ENCODE measurements around the gene FAM83G. TPM values are rescaled to one million over a fixed set of nuclear protein-coding genes. Genes with fewer than 3 reads are reported as not detected.

Gene FAM83G
- polyA plus RNA-seq, 1 of the 3 experiments (the other 2 are of a cell fraction): 6.5 TPM

GRCh38 chr17:18955009-18955408, 49.6 kb downstream of the FAM83G start:
- Histone ChIP-seq H4K20me1 (ENCODE audit: insufficient read depth) (no peaks in the 10 kb centered on the region), H3K4me2 (no peak overlapping the region), H3K27ac (ENCODE audit: low read depth in 2 of 2, low read length in 1 of 2) (no peak overlapping the region), H3K4me3 (ENCODE audit: low read depth in 2 of 2, low read length in 1 of 2) (no peak overlapping the region), H3K79me2 (ENCODE audit: insufficient read depth) (no peaks in the 10 kb centered on the region), H3K27me3 (ENCODE audit: insufficient read depth) (no peaks in the 10 kb centered on the region; the same call in 1 of the 2 replicates), H3K9me3 (no peaks in the 10 kb centered on the region), H3K9me2 (no peaks in the 10 kb centered on the region), H3K9ac (no peak overlapping the region), H3F3A (replicated peaks; ENCODE audit: insufficient read depth) (no peaks in the 10 kb centered on the region), H2AFZ (ENCODE audit: low read depth) (no peak overlapping the region), H3K4me1 (ENCODE audit: control insufficient read depth in 1 of 2, insufficient read depth in 2 of 2, low read depth in 1 of 2, low read length in 1 of 2) (peaks cover 0 to 4% of the 10 kb centered on the region in 2 experiments; a peak in 1 of 4 replicates), H3K36me3 (replicated peaks in 1 of 2; ENCODE audit: control insufficient read depth in 1 of 2, insufficient read depth in 2 of 2, low read length in 1 of 2) (no peaks in the 10 kb centered on the region)
- CTCF ChIA-PET: interaction anchor here (0.9 kb wide), 1 partner anchor 329 kb away, joined by 6 read pairs; no protein-coding TSS in a partner anchor
- TF ChIP-seq RFX5 (IDR thresholded peaks at IDR 0.05; ENCODE audit: low read length): no peak
- no peak for TF ChIP-seq EP300 (IDR thresholded peaks at IDR 0.05; ENCODE audit: borderline replicate concordance in 1 of 2, low read depth in 1 of 2, low read length in 1 of 2)
- TF ChIP-seq RXRA (IDR thresholded peaks at IDR 0.05; ENCODE audit: borderline replicate concordance, low read depth): no peak
- no peak for TF ChIP-seq TCF12 (IDR thresholded peaks at IDR 0.05)
- TF ChIP-seq TEAD4 (IDR thresholded peaks at IDR 0.05; ENCODE audit: borderline replicate concordance, insufficient read depth): no peak
- TF ChIP-seq SIN3A (IDR thresholded peaks at IDR 0.05; ENCODE audit: borderline replicate concordance, low read depth, low read length): no peak
- no peak for TF ChIP-seq PBX3 (IDR thresholded peaks at IDR 0.05)
- TF ChIP-seq NRF1 (IDR thresholded peaks at IDR 0.05; ENCODE audit: low read depth, low read length): no peak
- POLR2A ChIA-PET: no interaction called here
- 81% methylated on average over 6 of the region's 6 CpGs for WGBS (ENCODE audit: low lambda C conversion rate)
- no peak for DNase-seq

GRCh38 chr17:18954321-18954720, 50.2 kb downstream of the FAM83G start:
- CTCF ChIA-PET: interaction anchor here (0.9 kb wide), 1 partner anchor 329 kb away, joined by 6 read pairs; no protein-coding TSS in a partner anchor
- TF ChIP-seq TEAD4 (IDR thresholded peaks at IDR 0.05; ENCODE audit: borderline replicate concordance, insufficient read depth): no peak
- no peak for TF ChIP-seq CTCF (IDR thresholded peaks at IDR 0.05)
- TF ChIP-seq TCF12 (IDR thresholded peaks at IDR 0.05): no peak
- TF ChIP-seq REST (IDR thresholded peaks at IDR 0.05; ENCODE audit: low read depth, low read length): no peak
- no peak for TF ChIP-seq FOXM1 (IDR thresholded peaks at IDR 0.05; ENCODE audit: low read depth)
- no peak for TF ChIP-seq MXI1 (IDR thresholded peaks at IDR 0.05; ENCODE audit: low read depth, low read length)
- TF ChIP-seq FOXJ3 (CRISPR knock-in tag; IDR thresholded peaks at IDR 0.05): no peak
- no peak for TF ChIP-seq NFIC (IDR thresholded peaks at IDR 0.05; ENCODE audit: borderline replicate concordance)
- no peak for TF ChIP-seq EP300 (IDR thresholded peaks at IDR 0.05; ENCODE audit: borderline replicate concordance in 1 of 2, low read depth in 1 of 2, low read length in 1 of 2)
- no peak for TF ChIP-seq RCOR1 (IDR thresholded peaks at IDR 0.05; ENCODE audit: low read length)
- no peak for TF ChIP-seq JUND (IDR thresholded peaks at IDR 0.05)
- no peak overlapping the region for H2AFZ ChIP-seq (ENCODE audit: low read depth)
- no peak for DNase-seq
- no peak overlapping the region for H3K4me2 ChIP-seq
- H3K27me3 ChIP-seq (ENCODE audit: insufficient read depth): no peaks in the 10 kb centered on the region; the same call in 1 of the 2 replicates
- 81% methylated on average over 3 of the region's 3 CpGs for WGBS (ENCODE audit: low lambda C conversion rate)
- no peaks in the 10 kb centered on the region for H3K79me2 ChIP-seq (ENCODE audit: insufficient read depth)
- no peaks in the 10 kb centered on the region for H3K9me3 ChIP-seq
- H3K9me2 ChIP-seq: no peaks in the 10 kb centered on the region
- no peak overlapping the region for H3K4me3 ChIP-seq (ENCODE audit: low read depth in 2 of 2, low read length in 1 of 2)
- no peaks in the 10 kb centered on the region for H3K36me3 ChIP-seq (replicated peaks in 1 of 2; ENCODE audit: control insufficient read depth in 1 of 2, insufficient read depth in 2 of 2, low read length in 1 of 2)
- no peak overlapping the region for H3K9ac ChIP-seq
- POLR2A ChIA-PET: no interaction called here
- H3K27ac ChIP-seq (ENCODE audit: low read depth in 2 of 2, low read length in 1 of 2): no peak overlapping the region
- H4K20me1 ChIP-seq (ENCODE audit: insufficient read depth): no peaks in the 10 kb centered on the region
- H3F3A ChIP-seq (replicated peaks; ENCODE audit: insufficient read depth): no peaks in the 10 kb centered on the region
- peaks cover 0 to 4% of the 10 kb centered on the region in 2 experiments; a peak in 1 of 4 replicates for H3K4me1 ChIP-seq (ENCODE audit: control insufficient read depth in 1 of 2, insufficient read depth in 2 of 2, low read depth in 1 of 2, low read length in 1 of 2)

Data from SK-N-SH (cell line).